ENCODE results near the gene MAGEB6B. TPM values are rescaled to one million over a fixed set of nuclear protein-coding genes. Genes with fewer than 3 reads are reported as not detected.
"Not testable (repeated sequence)": the region's sequence is repeated elsewhere in the genome, so short reads cannot be mapped to it uniquely, and the experiment has no call there.

MAGEB6B gene
- total RNA-seq, result not detected in 2 replicates

- intact Hi-C loops (cut with micrococcal nuclease), result no loop called here
These were observed at the start of gene MAGEB6B for GRCh38 chrX:26160301-26160700. MAGEB6B (plus strand) TSS chrX:26160601; CDS start chrX:26160601, 0 bp downstream.

GRCh38 chrX:26138274-26138673 lies 22.1 kb upstream of the MAGEB6B start, which contains the start of gene MAGEB18:
MAGEB18 (plus strand) TSS chrX:26138343; CDS start chrX:26138986, 643 bp downstream.
- intact Hi-C loops (cut with micrococcal nuclease), result no loop called here

- intact Hi-C loops (cut with micrococcal nuclease), result no loop called here
These were observed 14.4 kb upstream of the MAGEB6B start for GRCh38 chrX:26146024-26146423.

GRCh38 chrX:26192204-26192603 lies 31.8 kb downstream of the MAGEB6B start, which contains the start of gene MAGEB6:
MAGEB6 (plus strand) TSS chrX:26192440; CDS start chrX:26193847, 1,407 bp downstream.
- intact Hi-C loops (cut with micrococcal nuclease), result no loop called here

GRCh38 chrX:26203561-26203960 lies 43.2 kb downstream of the MAGEB6B start:
- intact Hi-C loops (cut with micrococcal nuclease), result no loop called here

- intact Hi-C loops (cut with micrococcal nuclease), result not testable (repeated sequence)
These were observed 44.3 kb downstream of the MAGEB6B start for GRCh38 chrX:26204717-26205116.

GRCh38 chrX:26208012-26208411 lies 47.6 kb downstream of the MAGEB6B start:
- intact Hi-C loops (cut with micrococcal nuclease), result no loop called here

Other genes starting within 250 kb of the MAGEB6B start
- not detected in 2 replicates for gene MAGEB18, start 22.3 kb upstream of the MAGEB6B start, total RNA-seq
- not detected in 2 replicates for gene MAGEB6, start 31.8 kb downstream of the MAGEB6B start, total RNA-seq
- gene MAGEB5, start 55.6 kb downstream of the MAGEB6B start, total RNA-seq, result not detected in 2 replicates

All from T-helper 1 cell treated with Interleukin-12 subunit alpha and Interleukin-12 subunit beta and Interleukin-4 antibody, amounts not matched to agents 30 ng/mL and 1 ng/mL, for 36 hours (primary cell).